IMR-90 (cell line): Measurements from ENCODE around the gene CIZ1. TPM values are rescaled to one million over a fixed set of nuclear protein-coding genes. Genes with fewer than 3 reads are reported as not detected.

Source experiments
- ATAC-seq: fragments of 200-7000 bp; cut with Tn5 transposase; 2 replicates; pipeline ENCODE4 v1.9.1; 2020; ENCODE audit warnings: low read depth, mild to moderate bottlenecking, moderate library complexity
- BruUV-seq: library from RNA; stranded (reverse); fragments of 400-500 nt; replicated peaks from 2 replicates; lab custom pipeline; 2021; lab: Mats Ljungman, UMichigan
- CTCF ChIA-PET: fragments of 300-600 bp; formaldehyde crosslinking; extraction: SDS; loops from one replicate; lab custom pipeline; 2021; ENCODE audit warnings: antibody characterized with exemption; lab: Yijun Ruan, JAX
- POLR2A ChIA-PET: fragments of 300-600 bp; sonication (Branson Sonifier 250); formaldehyde crosslinking; loops from one replicate; lab custom pipeline; 2022; ENCODE audit warnings: antibody characterized with exemption; ENCODE audit not compliant: unreplicated experiment; lab: Charles Lee
- DNase-seq: peaks from one replicate; pipeline ENCODE4 v3.0.0; 2013
- H2AFZ ChIP-seq: replicated peaks from 2 replicates; pipeline ENCODE3; 2013; ENCODE audit warnings: low read length, mild to moderate bottlenecking; ENCODE audit not compliant: poor library complexity
- H2AK5ac ChIP-seq: 2 replicates; pipeline ENCODE4 v1.6.1; 2013; ENCODE audit warnings: low read depth, low read length, inconsistent platforms
- H2AK9ac ChIP-seq: replicated peaks from 2 replicates; pipeline ENCODE3; 2013; ENCODE audit warnings: mild to moderate bottlenecking, low read depth, low read length, moderate library complexity; ENCODE audit not compliant: poor library complexity
- H2BK120ac ChIP-seq: 2 replicates; pipeline ENCODE4 v1.6.1; 2013; ENCODE audit warnings: low read depth, low read length, inconsistent platforms
- H2BK15ac ChIP-seq: 3 replicates; pipeline ENCODE4 v1.6.1; 2013; ENCODE audit warnings: low read depth, low read length, inconsistent platforms
- H2BK20ac ChIP-seq: 2 replicates; pipeline ENCODE4 v1.6.1; 2013; ENCODE audit warnings: low read depth, mild to moderate bottlenecking, inconsistent platforms, low read length, moderate library complexity
- H2BK5ac ChIP-seq: 2 replicates; pipeline ENCODE4 v1.6.1; 2013; ENCODE audit warnings: mild to moderate bottlenecking, low read depth, low read length, inconsistent platforms; ENCODE audit not compliant: poor library complexity, severe bottlenecking
- H3K14ac ChIP-seq: replicated peaks from 2 replicates; pipeline ENCODE4 v1.6.1; 2013; ENCODE audit warnings: low read depth, low read length, inconsistent platforms
- H3K18ac ChIP-seq: 2 replicates; pipeline ENCODE4 v1.6.1; 2013; ENCODE audit warnings: low read depth, low read length, control low read depth
- H3K23ac ChIP-seq: 2 replicates; pipeline ENCODE4 v1.6.1; 2013; ENCODE audit warnings: low read depth, low read length, inconsistent platforms
- H3K27ac ChIP-seq: 2 replicates; pipeline ENCODE4 v1.5.1; 2013; ENCODE audit warnings: mild to moderate bottlenecking, control low read depth, low read length; ENCODE audit not compliant: insufficient read depth
- H3K27me3 ChIP-seq: 2 replicates; pipeline ENCODE4 v1.6.1; 2013; ENCODE audit warnings: low read length; ENCODE audit not compliant: control insufficient read depth, insufficient read depth
- H3K36me3 ChIP-seq: 2 replicates; pipeline ENCODE4 v1.6.1; 2013; ENCODE audit warnings: low read length, mixed read lengths; ENCODE audit not compliant: control insufficient read depth, insufficient read depth
- H3K4ac ChIP-seq: 2 replicates; pipeline ENCODE4 v1.6.1; 2013; ENCODE audit warnings: low read depth, low read length, inconsistent platforms
- H3K4me1 ChIP-seq: 2 replicates; pipeline ENCODE4 v1.6.1; 2013; ENCODE audit warnings: low read length, mixed read lengths; ENCODE audit not compliant: control insufficient read depth, insufficient read depth
- H3K4me2 ChIP-seq: 2 replicates; pipeline ENCODE4 v1.6.1; 2013; ENCODE audit warnings: low read depth, mild to moderate bottlenecking, control low read depth, low read length, moderate library complexity
- H3K4me3 ChIP-seq: 2 replicates; pipeline ENCODE4 v1.5.1; 2013; ENCODE audit warnings: low read depth, mild to moderate bottlenecking, control low read depth, low read length, moderate library complexity; ENCODE audit not compliant: insufficient read depth
- H3K56ac ChIP-seq: 2 replicates; pipeline ENCODE4 v1.6.1; 2013; ENCODE audit warnings: low read length, inconsistent platforms; ENCODE audit not compliant: insufficient read depth; ENCODE audit errors: extremely low read depth
- H3K79me1 ChIP-seq, 2 experiments: 2 replicates each; pipeline ENCODE4 v1.6.1; 2013; ENCODE audit warnings: low read length in 2 of 2, inconsistent platforms in 1 of 2, low read depth in 1 of 2
- H3K9ac ChIP-seq: 2 replicates; pipeline ENCODE4 v1.6.1; 2013; ENCODE audit warnings: low read depth, low read length, control low read depth
- H3K9me1 ChIP-seq: 2 replicates; pipeline ENCODE4 v1.6.1; 2013; ENCODE audit warnings: low read length, inconsistent platforms; ENCODE audit not compliant: insufficient read depth
- H3K9me3 ChIP-seq: 2 replicates; pipeline ENCODE4 v1.6.1; 2013; ENCODE audit warnings: low read length; ENCODE audit not compliant: control insufficient read depth, insufficient read depth
- H4K20me1 ChIP-seq: 2 replicates; pipeline ENCODE4 v1.6.1; 2013; ENCODE audit warnings: low read length, inconsistent platforms; ENCODE audit not compliant: insufficient read depth
- H4K5ac ChIP-seq: 2 replicates; pipeline ENCODE4 v1.6.1; 2013; ENCODE audit warnings: mild to moderate bottlenecking, low read depth, low read length, control low read depth
- H4K8ac ChIP-seq, 2 experiments: 2 replicates each; pipeline ENCODE4 v1.6.1; 2013; ENCODE audit warnings: low read depth in 2 of 2, low read length in 2 of 2, control low read depth in 1 of 2, inconsistent platforms in 1 of 2
- H4K91ac ChIP-seq: 2 replicates; pipeline ENCODE4 v1.6.1; 2013; ENCODE audit warnings: low read depth, low read length, inconsistent platforms; ENCODE audit not compliant: insufficient read depth
- CEBPB ChIP-seq: IDR thresholded peaks from 2 replicates; pipeline ENCODE4 v1.6.1; 2012; ENCODE audit warnings: low read depth, low read length, improper control_type of control experiment
- CTCF ChIP-seq: conservative IDR thresholded peaks from 2 replicates; pipeline ENCODE4 v1.5.1; 2012; ENCODE audit warnings: mild to moderate bottlenecking, low read depth, low read length, improper control_type of control experiment
- ELK1 ChIP-seq: fragments of 150-350 bp; IDR thresholded peaks from 2 replicates; pipeline ENCODE4 v1.6.1; 2016; ENCODE audit warnings: low read depth, mild to moderate bottlenecking, low read length, moderate library complexity, borderline replicate concordance
- FOS ChIP-seq: fragments of 150-350 bp; IDR thresholded peaks from 2 replicates; pipeline ENCODE4 v1.6.1; 2016; ENCODE audit warnings: low read depth, low read length
- MAZ ChIP-seq: IDR thresholded peaks from 2 replicates; pipeline ENCODE4 v1.6.1; 2012; ENCODE audit warnings: low read depth, mild to moderate bottlenecking, low read length, improper control_type of control experiment, moderate library complexity, borderline replicate concordance
- MXI1 ChIP-seq: IDR thresholded peaks from 2 replicates; pipeline ENCODE4 v1.6.1; 2012; ENCODE audit warnings: low read depth, mild to moderate bottlenecking, low read length, moderate library complexity, borderline replicate concordance
- NFE2L2 ChIP-seq: fragments of 150-350 bp; IDR thresholded peaks from 2 replicates; pipeline ENCODE4 v1.6.1; 2016; ENCODE audit warnings: low read depth, mild to moderate bottlenecking, low read length
- POLR2A ChIP-seq: IDR thresholded peaks from 2 replicates; pipeline ENCODE4 v1.6.1; 2012; ENCODE audit warnings: mild to moderate bottlenecking, low read depth, low read length
- RAD21 ChIP-seq: IDR thresholded peaks from 2 replicates; pipeline ENCODE4 v1.6.1; 2012; ENCODE audit warnings: low read length, improper control_type of control experiment
- RCOR1 ChIP-seq: IDR thresholded peaks from 2 replicates; pipeline ENCODE4 v1.6.1; 2012; ENCODE audit warnings: mild to moderate bottlenecking, low read length, improper control_type of control experiment; ENCODE audit not compliant: insufficient replicate concordance
- RFX5 ChIP-seq: IDR thresholded peaks from 2 replicates; pipeline ENCODE4 v1.8.0; 2012; ENCODE audit warnings: low read depth, mild to moderate bottlenecking, low read length, moderate library complexity
- SMC3 ChIP-seq: fragments of 150-350 bp; IDR thresholded peaks from 2 replicates; pipeline ENCODE4 v1.6.1; 2016; ENCODE audit warnings: low read depth, mild to moderate bottlenecking, antibody characterized with exemption, low read length, moderate library complexity
- USF2 ChIP-seq: fragments of 150-350 bp; IDR thresholded peaks from 2 replicates; pipeline ENCODE4 v1.6.1; 2017; ENCODE audit warnings: mild to moderate bottlenecking, antibody characterized with exemption, low read length, low read depth
- WGBS, 2 experiments: methylation state at CpG; one replicate each; pipeline versions ENCODE4 v1.1.5 to v1.1.7; 2013; ENCODE audit warnings: missing lambda C conversion rate in 2 of 2; ENCODE audit not compliant: insufficient read length in 1 of 2; ENCODE audit errors: extremely low coverage in 2 of 2; 5-methylcytosine and 5-hydroxymethylcytosine counted together
- dilution Hi-C: fragments of 300-500 bp; cut with HindIII; formaldehyde crosslinking; loops from one replicate; pipeline ENCODE4 v1.14.3; 2018; ENCODE audit warnings: low sequenced_read_pairs; ENCODE audit not compliant: unreplicated experiment
- in situ Hi-C: fragments of 300-500 bp; cut with MboI; formaldehyde crosslinking; loops from 3 replicates; pipeline ENCODE4 v1.14.3; 2019; ENCODE audit warnings: low sequenced_read_pairs, inconsistent platforms, mixed read lengths
- intact Hi-C: fragments of 100-400 bp; cut with micrococcal nuclease; formaldehyde crosslinking; loops from 2 replicates; pipeline ENCODE4 v1.10.0; 2022
- polyA plus RNA-seq, 3 experiments: library from polyadenylated mRNA; depleted of rRNA; stranded (reverse); fragments of >200 nt; gene quantifications; 2 replicates each; pipeline ENCODE4 v1.2.3, GENCODE V29; 2012; ENCODE audit warnings: low replicate concordance in 1 of 3
- total RNA-seq: library from RNA; depleted of rRNA; stranded (reverse); fragments of >200 nt; gene quantifications from 2 replicates; pipeline ENCODE4 v1.2.3, GENCODE V29; 2012

Gene CIZ1
- total and polyA plus RNA-seq, 2 of the 4 experiments (the other 2 are of a cell fraction): 13.8 to 51.9 TPM

GRCh38 chr9:128141604-128142003 is 49.8 kb downstream of the CIZ1 start:
- TF ChIP-seq NFE2L2 (no peak), MXI1 (no peak), RCOR1 (no peak), SMC3 (no peak), RAD21 (no peak), USF2 (no peak), POLR2A (no peak), FOS (no peak), MAZ (no peak), CEBPB (no peak), CTCF (no peak), RFX5 (no peak), ELK1 (no peak)
- Histone ChIP-seq H4K5ac (no peak overlapping the region), H2BK20ac (no peak overlapping the region), H3K9ac (no peak overlapping the region), H3K27me3 (peaks cover 2% of the 10 kb centered on the region; the same call in 1 of the 2 replicates), H4K8ac (no peak overlapping the region), H2AK9ac (no peak overlapping the region), H3K4ac (no peak overlapping the region), H3K9me3 (no peaks in the 10 kb centered on the region), H3K79me1 (no peaks in the 10 kb centered on the region), H2BK5ac (no peak overlapping the region), H2BK120ac (no peak overlapping the region), H3K36me3 (no peaks in the 10 kb centered on the region), H3K18ac (no peak overlapping the region), H4K20me1 (0 out of 2 replicates have a peak, but pooled peaks cover 4% of the 10 kb centered on the region), H2AFZ (no peak overlapping the region), H3K56ac (no peak overlapping the region), H4K91ac (no peak overlapping the region), H2BK15ac (no peak overlapping the region), H2AK5ac (no peak overlapping the region), H3K27ac (no peak overlapping the region), H3K4me2 (no peak overlapping the region), H3K4me1 (peaks cover 6% of the 10 kb centered on the region), H3K9me1 (peaks cover 11% of the 10 kb centered on the region), H3K14ac (no peak overlapping the region), H3K4me3 (no peak overlapping the region), H3K23ac (no peak overlapping the region)
- intact Hi-C loops (no loop called here), in situ Hi-C loops (no loop called here), dilution Hi-C loops (no loop called here)
- DNase-seq (no peak), ATAC-seq (no peak)
- WGBS, 2 experiments: 90% methylated on average over 2 of the region's 3 CpGs; no CpG with 5 or more reads in 1 of the 2 experiments
- CTCF ChIA-PET: no interaction called here
- POLR2A ChIA-PET: no interaction called here
- BruUV-seq: no TSS peak
